GM18858 (cell line): ENCODE data around the gene STAT2.

ENCODE experiments used
- ATAC-seq: cut with Tn5 transposase; IDR thresholded peaks from one replicate; pipeline ENCODE4 v1.9.1; 2021; ENCODE audit not compliant: unreplicated experiment

Gene STAT2

GRCh38 chr12:56297400-56297799 is 62.5 kb downstream of the STAT2 start:
- ATAC-seq, result no peak

DNA sequence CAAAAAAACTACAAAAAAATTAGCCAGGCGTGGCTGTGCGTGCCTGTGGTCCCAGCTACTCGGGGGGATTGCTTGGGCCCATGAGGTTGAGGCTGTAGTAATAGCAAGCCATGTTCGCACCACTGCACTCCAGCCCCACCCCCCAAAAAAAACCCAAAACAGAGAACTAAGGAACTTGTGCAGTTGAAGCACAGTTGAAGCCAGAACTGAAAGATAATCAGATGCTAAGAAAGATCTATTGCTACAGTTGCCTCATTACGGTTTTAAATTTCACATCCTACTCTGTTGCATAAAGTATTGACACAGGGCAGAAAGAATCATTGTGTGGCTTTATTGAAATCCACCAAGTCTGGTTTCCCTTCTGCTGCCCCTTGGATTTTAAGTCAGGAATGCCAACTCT is 63.6 kb downstream of the STAT2 start:
- no peak for ATAC-seq

DNA sequence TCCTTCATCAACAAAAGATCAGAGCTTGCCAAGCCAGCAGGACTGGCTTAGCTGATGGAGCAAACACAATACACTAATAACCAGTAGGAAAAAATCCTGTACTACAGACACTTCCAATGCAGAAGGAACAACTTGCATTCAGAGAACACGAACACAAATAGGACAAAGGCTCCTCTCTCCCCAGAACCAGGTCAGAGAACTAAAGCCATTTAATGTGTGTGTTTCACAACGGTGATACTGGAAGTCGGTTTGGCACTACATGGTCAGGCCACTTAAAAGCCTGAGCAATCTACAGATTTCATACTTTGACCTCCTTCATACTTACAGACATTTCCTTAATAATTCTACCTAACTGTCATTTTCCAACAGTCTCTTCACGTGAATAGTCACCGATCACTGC is 66.1 kb downstream of the STAT2 start:
- ATAC-seq, result no peak
